Heart left ventricle (tissue), 16 donors: ENCODE measurements around the gene KLHDC10. TPM values are rescaled to one million over a fixed set of nuclear protein-coding genes. Genes with fewer than 3 reads are reported as not detected.
A peak's percentile ranks its signal among the peaks of the same experiment; 100 is the strongest.

ENCODE experiments used
- ATAC-seq, 4 donors: fragments of 200-7000 bp; cut with Tn5 transposase; one replicate each; pipeline ENCODE4 v1.9.1; 2020 to 2022; ENCODE audit warnings: moderate library complexity in 4 of 4, mild to moderate bottlenecking in 3 of 4, moderate number of reproducible peaks in 1 of 4
- DNase-seq, 5 donors: peaks; one replicate each; pipeline ENCODE4 v3.0.0-alpha.2; 2020
- H3K27ac ChIP-seq, 12 donors: fragments of 200-600 bp; sonication (generic) in 4 of 12; one replicate each; pipeline versions ENCODE4 v1.5.0 to v1.8.0; 2016 to 2022; ENCODE audit warnings: mild to moderate bottlenecking in 2 of 12
- H3K27me3 ChIP-seq, 9 donors: fragments of 200-600 bp; sonication (generic) in 2 of 9; one replicate each; pipeline versions ENCODE4 v1.5.1 to v1.8.0; 2016 to 2022; ENCODE audit warnings: mild to moderate bottlenecking in 3 of 9
- H3K36me3 ChIP-seq, 9 donors: fragments of 200-600 bp; sonication (generic) in 2 of 9; one replicate each; pipeline versions ENCODE4 v1.5.0 to v1.8.0; 2018 to 2022; ENCODE audit warnings: mild to moderate bottlenecking in 2 of 9
- H3K4me1 ChIP-seq, 12 donors: fragments of 200-600 bp; sonication (generic) in 4 of 12; one replicate each; pipeline versions ENCODE4 v1.5.0 to v1.8.0; 2016 to 2022; ENCODE audit warnings: mild to moderate bottlenecking in 3 of 12
- H3K4me3 ChIP-seq, 12 donors: fragments of 200-600 bp; sonication (generic) in 4 of 12; one replicate each; pipeline versions ENCODE4 v1.5.0 to v1.8.0; 2017 to 2022; ENCODE audit warnings: mild to moderate bottlenecking in 9 of 12, moderate library complexity in 4 of 12
- H3K9me3 ChIP-seq, 12 donors: fragments of 200-600 bp; sonication (generic) in 4 of 12; one replicate each; pipeline versions ENCODE4 v1.5.0 to v1.8.0; 2016 to 2022; ENCODE audit warnings: mild to moderate bottlenecking in 1 of 12
- POLR2A ChIP-seq, 2 donors: fragments of 450-650 bp; IDR thresholded peaks; one replicate each; pipeline ENCODE4 v1.6.1; 2017; ENCODE audit warnings: antibody characterized with exemption in 2 of 2, mild to moderate bottlenecking in 2 of 2, moderate library complexity in 2 of 2
- WGBS, 4 donors: extraction: QIAGEN DNeasy Blood & Tissue Kit in 2 of 4; methylation state at CpG; one replicate each; pipeline versions ENCODE4 v1.1.5 to v1.1.7; 2013 to 2018; 5-methylcytosine and 5-hydroxymethylcytosine counted together
- intact Hi-C, 10 donors: fragments of 100-400 bp; cut with DNase I; formaldehyde crosslinking; loops; one replicate each; pipeline versions ENCODE4 v1.11.1 to v1.14.2; 2022
- polyA plus RNA-seq, 2 donors: library from polyadenylated mRNA; stranded (reverse); fragments of 200-250 nt; gene quantifications; one replicate each; pipeline ENCODE4 v1.2.3, GENCODE V29; 2013
- total RNA-seq, 9 donors: library from RNA; depleted of rRNA in 2 of 9; stranded (reverse); fragments of >200 nt in 2 of 9; fragmentation: NEBNext Ultra II Directional in 3 of 9; extraction: Animal tissue kit (Norgen Biotek cat#: 25700) in 3 of 9; gene quantifications; one replicate each; pipeline versions ENCODE4 v1.1.0 to v1.2.4, GENCODE V29; 2016 to 2023
- TF ChIP-seq, protein P1 (sequence below), 12 donors: fragments of 200-600 bp; sonication (generic) in 4 of 12; IDR thresholded peaks; one replicate each; pipeline versions ENCODE4 v1.5.0 to v1.8.0; 2018 to 2022; ENCODE audit warnings: antibody characterized with exemption in 12 of 12, mild to moderate bottlenecking in 5 of 12
- donor health status: ischemic (EF 13 %, LVEDD 7.1; RV severe dilation, severe dysfunction).
- donor health status: healthy with polysubstance abuse.
- donor health status: DM: no; HTN: yes; CAD: no.
- donor health status: DM: no; HTN: no; CAD: no.
- donor health status: ischemic (EF 25% LVEDD 6.9; RV normal size, moderate dysfunction).
- donor health status: ischemic (EF 25% LVEDD 5.7; RV mildly dilated, moderate dysfunction).
- donor health status: healthy.
- donor health status: DM: yes; HTN: yes; CAD: no.
- donor health status: ischemic (EF 35%, LVEDD 5.7; RV mildly dilated, moderate dysfunction).
- donor health status: nonischemic (EF 11% LVEDD 7.7; RV severe dilation, severe dysfunction).
- donor health status: DM: yes; HTN: yes; CAD: no.
- donor health status: PGD.
- donor health status: ischemic (EF 29% LVEDD 5.4; RV normal size, mild dysfunction).
- donor health status: nonischemic (EF 23%, LVEDD 6.1; RV moderate dilation, normal function).

Gene KLHDC10
- total and polyA plus RNA-seq, 11 donors, result 7.0 to 32.6 (median 26.4) TPM

- intact Hi-C loops, result no loop called here
- 61 to 74% (median 64%) methylated on average over 14 to 17 of the region's 17 CpGs for WGBS, 4 donors
- ATAC-seq, result peak; percentile 5 to 51 (median 30)
- H3K4me3 ChIP-seq, result peak overlapping the region in 11 of 12 donors; percentile 19 to 70 (median 66)
- peaks cover 0 to 14% (median 5%) of the 10 kb centered on the region in 9 donors for H3K36me3 ChIP-seq
- DNase-seq, result peak in 3 of 5 donors; percentile 36 to 61 (median 41)
- H3K27me3 ChIP-seq, result no peaks in the 10 kb centered on the region
- peaks cover 0 to 24% (median 5%) of the 10 kb centered on the region in 12 donors for H3K4me1 ChIP-seq
- H3K9me3 ChIP-seq, result no peaks in the 10 kb centered on the region
- H3K27ac ChIP-seq, result peak overlapping the region in 8 of 12 donors; percentile 65 to 90 (median 76)
- TF ChIP-seq, protein P1, sequence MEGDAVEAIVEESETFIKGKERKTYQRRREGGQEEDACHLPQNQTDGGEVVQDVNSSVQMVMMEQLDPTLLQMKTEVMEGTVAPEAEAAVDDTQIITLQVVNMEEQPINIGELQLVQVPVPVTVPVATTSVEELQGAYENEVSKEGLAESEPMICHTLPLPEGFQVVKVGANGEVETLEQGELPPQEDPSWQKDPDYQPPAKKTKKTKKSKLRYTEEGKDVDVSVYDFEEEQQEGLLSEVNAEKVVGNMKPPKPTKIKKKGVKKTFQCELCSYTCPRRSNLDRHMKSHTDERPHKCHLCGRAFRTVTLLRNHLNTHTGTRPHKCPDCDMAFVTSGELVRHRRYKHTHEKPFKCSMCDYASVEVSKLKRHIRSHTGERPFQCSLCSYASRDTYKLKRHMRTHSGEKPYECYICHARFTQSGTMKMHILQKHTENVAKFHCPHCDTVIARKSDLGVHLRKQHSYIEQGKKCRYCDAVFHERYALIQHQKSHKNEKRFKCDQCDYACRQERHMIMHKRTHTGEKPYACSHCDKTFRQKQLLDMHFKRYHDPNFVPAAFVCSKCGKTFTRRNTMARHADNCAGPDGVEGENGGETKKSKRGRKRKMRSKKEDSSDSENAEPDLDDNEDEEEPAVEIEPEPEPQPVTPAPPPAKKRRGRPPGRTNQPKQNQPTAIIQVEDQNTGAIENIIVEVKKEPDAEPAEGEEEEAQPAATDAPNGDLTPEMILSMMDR (IDR thresholded peaks at IDR 0.05), result no peak
- TF ChIP-seq POLR2A (IDR thresholded peaks at IDR 0.05), result no peak
These were observed 71.7 kb downstream of the KLHDC10 start for GRCh38 chr7:130141884-130142653.

DNA sequence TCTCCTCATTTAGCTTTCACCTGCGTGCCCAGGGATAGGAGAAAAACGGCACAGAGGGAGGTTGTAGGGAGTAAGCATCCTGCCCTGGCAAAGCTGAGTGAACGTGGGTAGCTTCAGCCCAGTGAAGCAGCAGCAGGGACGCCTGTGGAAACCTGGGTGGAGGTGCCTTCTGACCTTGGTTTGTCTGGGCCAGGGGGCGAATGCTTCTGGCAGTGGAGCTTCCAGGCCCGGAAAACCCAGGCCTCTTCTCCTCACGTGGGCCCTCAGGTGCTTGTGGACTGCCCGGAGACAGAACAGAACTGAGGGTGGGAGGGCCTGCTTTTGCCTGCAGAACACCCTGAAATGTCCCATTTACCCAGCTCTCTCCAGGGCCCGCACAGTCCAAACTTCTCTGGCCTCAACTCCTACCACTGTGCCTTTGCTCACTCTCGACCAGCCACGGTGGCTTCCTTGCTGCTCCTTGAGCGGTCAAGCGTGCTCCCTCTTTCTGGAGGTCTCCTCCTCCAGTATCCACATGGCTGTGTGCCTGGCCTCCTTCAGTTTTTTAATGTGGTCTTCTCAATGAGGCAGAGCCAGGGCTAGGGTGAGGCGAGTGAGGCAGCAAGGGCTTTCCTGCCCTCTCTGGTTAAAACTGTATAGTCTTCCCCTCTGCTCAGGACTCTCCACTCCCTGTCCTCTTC, 72.5 kb downstream of the KLHDC10 start:
- no peak for DNase-seq
- TF ChIP-seq POLR2A (IDR thresholded peaks at IDR 0.05), result no peak
- TF ChIP-seq, protein P1 (IDR thresholded peaks at IDR 0.05), result no peak
- no peak overlapping the region for H3K4me3 ChIP-seq
- H3K4me1 ChIP-seq, result peaks cover 0 to 24% (median 5%) of the 10 kb centered on the region in 12 donors
- H3K36me3 ChIP-seq, result peaks cover 0 to 7% (median under 1%) of the 10 kb centered on the region in 9 donors
- intact Hi-C loops, result no loop called here
- no peaks in the 10 kb centered on the region for H3K9me3 ChIP-seq
- H3K27me3 ChIP-seq, result no peaks in the 10 kb centered on the region
- H3K27ac ChIP-seq, result peak overlapping the region in 1 of 12 donors; percentile 90
- ATAC-seq, result no peak
- 94 to 96% (median 95%) methylated on average over 13 to 14 of the region's 14 CpGs for WGBS, 4 donors

- DNase-seq (no peak), ATAC-seq (no peak)
- Histone ChIP-seq H3K27me3 (no peaks in the 10 kb centered on the region), H3K36me3 (peaks cover 0 to 5% (median 0%) of the 10 kb centered on the region in 9 donors), H3K9me3 (no peaks in the 10 kb centered on the region), H3K4me1 (peaks cover 0 to 24% (median 5%) of the 10 kb centered on the region in 12 donors), H3K4me3 (no peak overlapping the region), H3K27ac (no peak overlapping the region)
- 92 to 97% (median 95%) methylated on average over 5 of the region's 5 CpGs for WGBS, 4 donors
- intact Hi-C loops, result no loop called here
- TF ChIP-seq, protein P1 (IDR thresholded peaks at IDR 0.05), result no peak
- no peak for TF ChIP-seq POLR2A (IDR thresholded peaks at IDR 0.05)
These were observed 73.0 kb downstream of the KLHDC10 start for GRCh38 chr7:130143334-130143732.

- H3K36me3 ChIP-seq, result peaks cover 0 to 5% (median 0%) of the 10 kb centered on the region in 9 donors
- no peaks in the 10 kb centered on the region for H3K9me3 ChIP-seq
- 91 to 98% (median 93%) methylated on average over 3 of the region's 3 CpGs for WGBS, 4 donors
- no peaks in the 10 kb centered on the region for H3K27me3 ChIP-seq
- DNase-seq, result no peak
- intact Hi-C loops, result no loop called here
- H3K4me3 ChIP-seq, result no peak overlapping the region
- H3K27ac ChIP-seq, result no peak overlapping the region
- ATAC-seq, result no peak
- TF ChIP-seq, protein P1 (IDR thresholded peaks at IDR 0.05), result no peak
- no peak for TF ChIP-seq POLR2A (IDR thresholded peaks at IDR 0.05)
- peaks cover 0 to 24% (median 5%) of the 10 kb centered on the region in 12 donors for H3K4me1 ChIP-seq
These were observed 73.6 kb downstream of the KLHDC10 start for GRCh38 chr7:130143986-130144311.
